Stimulated activated CD8-positive, alpha-beta memory T cell treated with anti-CD3 and anti-CD28 coated beads, Interleukin-4, amount 100 ng/mL, for 48 hours (primary cell): ENCODE results near the gene CNOT6.

Source experiments
- DNase-seq: peaks from one replicate; pipeline ENCODE4 v3.0.0-alpha.2; 2020

Gene CNOT6

GRCh38 chr5:180625125-180625790 lies 131.1 kb downstream of the CNOT6 start:
- DNase-seq, result no peak

DNA sequence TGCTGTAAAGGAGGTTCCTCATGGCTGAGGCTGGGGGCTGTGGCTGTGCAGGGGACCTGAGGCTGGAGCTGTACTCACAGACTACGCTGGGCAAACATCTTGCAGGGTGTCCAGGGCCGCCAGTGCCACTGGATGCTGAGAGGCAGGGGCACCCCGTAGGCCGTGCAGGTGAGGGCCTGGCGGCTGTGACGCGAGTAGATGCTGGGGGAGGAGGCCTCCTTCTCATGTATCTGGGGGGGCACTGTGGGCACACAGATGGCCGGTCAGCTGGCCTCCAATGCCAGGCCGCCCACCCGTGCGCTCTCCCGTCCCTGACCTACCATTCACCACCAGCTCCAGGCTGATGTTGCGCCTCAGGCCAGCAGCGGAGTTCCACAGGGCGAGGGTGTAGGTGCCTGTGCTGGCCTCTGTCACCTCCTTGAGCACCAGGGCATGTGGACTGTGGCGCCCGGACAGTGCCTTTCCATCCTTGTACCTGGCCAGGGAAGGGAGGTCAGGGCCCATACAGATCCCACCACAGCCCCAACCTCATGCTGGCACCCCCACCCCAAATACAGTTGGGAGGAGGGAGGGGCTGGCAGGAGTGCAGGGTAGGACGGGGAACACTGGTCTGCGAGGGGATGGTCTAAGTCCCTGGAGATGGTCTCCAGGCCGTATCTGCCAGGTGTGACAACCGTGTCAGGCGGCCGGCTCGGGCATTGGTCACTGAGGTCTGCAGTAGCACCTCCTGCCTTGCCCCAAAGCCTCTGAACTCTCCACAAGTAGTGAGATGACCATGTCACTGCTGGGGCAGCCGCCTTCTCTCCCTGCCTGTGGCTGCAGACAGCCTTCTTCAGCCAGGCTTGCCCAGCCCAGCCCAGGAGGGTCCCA lies 131.8 kb downstream of the CNOT6 start:
- DNase-seq, result no peak

DNA sequence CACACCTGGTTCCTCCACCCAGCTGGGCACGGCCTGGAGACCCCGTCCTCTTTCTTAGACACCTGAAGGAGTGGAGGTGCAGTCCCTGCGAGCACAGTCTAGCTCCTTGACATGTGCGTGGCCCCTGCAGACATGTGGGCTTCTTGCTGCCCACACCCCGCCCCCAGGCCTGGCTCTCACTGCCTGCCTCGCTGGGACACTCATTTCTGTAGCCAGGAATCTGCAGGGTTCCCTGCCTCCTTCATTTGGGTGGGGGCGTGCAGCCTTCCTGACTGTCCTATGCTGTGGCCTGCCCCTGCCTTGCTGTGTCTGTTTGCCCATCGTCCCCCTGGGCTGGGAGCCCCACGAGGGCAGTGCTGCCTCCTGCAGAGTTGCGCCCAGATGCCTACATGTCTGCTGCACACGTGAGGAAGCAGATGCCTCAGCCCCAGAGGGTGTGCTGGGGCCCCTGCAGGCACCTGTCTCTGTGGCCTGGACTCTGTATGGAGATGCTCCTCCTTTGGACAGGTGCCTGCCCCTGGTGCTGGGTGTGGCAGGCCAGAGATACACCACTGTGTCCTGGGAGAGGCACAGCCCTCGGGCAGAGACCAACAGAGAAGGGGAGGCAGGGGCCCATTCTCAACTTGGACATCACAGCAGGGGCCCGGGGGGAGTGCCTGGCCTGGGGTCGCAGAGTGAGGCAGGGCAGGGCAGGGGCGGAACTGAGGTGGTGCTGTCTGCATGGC lies 132.6 kb downstream of the CNOT6 start:
- DNase-seq, result no peak

- no peak for DNase-seq
These were observed 133.4 kb downstream of the CNOT6 start for GRCh38 chr5:180627386-180628120.
